GM12892 (cell line): Measurements from ENCODE around the gene SPDEF.

Experiments
- POLR2A ChIP-seq: IDR thresholded peaks from 2 replicates; pipeline ENCODE4 v1.6.1; 2011; ENCODE audit warnings: low read depth, low read length, control low read depth
- POLR2AphosphoS5 ChIP-seq: IDR thresholded peaks from 2 replicates; pipeline ENCODE4 v1.6.1; 2011; ENCODE audit warnings: low read depth, low read length, control low read depth

GRCh38 chr6:34489207-34489805, 66.8 kb downstream of the SPDEF start:
- no peak for TF ChIP-seq POLR2A
- no peak for TF ChIP-seq POLR2AphosphoS5
